OCI-LY3 (cell line): Measurements from ENCODE around the gene OBSL1.

Experiments
- H2AFZ ChIP-seq: fragments of 200-600, 300-600 bp; shearing (Covaris generic); 2 replicates; pipeline ENCODE4 v1.6.0; 2014; ENCODE audit warnings: antibody characterized with exemption, low read depth, low read length
- H3K27ac ChIP-seq: fragments of 200-600, 300-600 bp; sonication (generic); 2 replicates; pipeline ENCODE4 v1.5.1; 2014; ENCODE audit warnings: mild to moderate bottlenecking, low read length, moderate library complexity, mixed read lengths
- H3K27me3 ChIP-seq: fragments of 200-600, 300-600 bp; sonication (generic); 2 replicates; pipeline ENCODE4 v1.6.1; 2014; ENCODE audit warnings: low read depth, low read length, mixed read lengths
- H3K36me3 ChIP-seq: fragments of 200-600, 300-600 bp; sonication (generic); replicated peaks from 2 replicates; pipeline ENCODE3; 2014; ENCODE audit warnings: low read depth, low read length, mixed read lengths
- H3K4me1 ChIP-seq: fragments of 300-600, 200-600 bp; sonication (generic); 2 replicates; pipeline ENCODE4 v1.6.1; 2014; ENCODE audit warnings: low read length, mixed read lengths
- H3K4me2 ChIP-seq: fragments of 200-600, 300-600 bp; sonication (generic); 2 replicates; pipeline ENCODE4 v1.6.1; 2014; ENCODE audit warnings: low read length, mixed read lengths
- H3K4me3 ChIP-seq: fragments of 300-600, 200-600 bp; sonication (generic); 2 replicates; pipeline ENCODE4 v1.5.1; 2014; ENCODE audit warnings: antibody characterized with exemption, mild to moderate bottlenecking, low read length, moderate library complexity
- H3K79me2 ChIP-seq: fragments of 300-600, 200-600 bp; shearing (Covaris generic); 2 replicates; pipeline ENCODE4 v1.6.1; 2014; ENCODE audit warnings: mild to moderate bottlenecking, low read length, mixed read lengths
- H3K9ac ChIP-seq: fragments of 300-600, 200-600 bp; shearing (Covaris generic); 2 replicates; pipeline ENCODE4 v1.6.0; 2014; ENCODE audit warnings: mild to moderate bottlenecking, low read length, moderate library complexity
- H3K9me3 ChIP-seq: fragments of 200-600, 300-600 bp; shearing (Covaris generic); 2 replicates; pipeline ENCODE4 v1.6.1; 2014; ENCODE audit warnings: low read length, mixed read lengths; ENCODE audit not compliant: insufficient read depth
- H4K20me1 ChIP-seq: fragments of 200-600, 300-600 bp; sonication (generic); 2 replicates; pipeline ENCODE4 v1.6.1; 2016; ENCODE audit warnings: low read length, mixed read lengths; ENCODE audit not compliant: insufficient read depth
- EZH2phosphoT487 ChIP-seq: fragments of 200-600 bp; shearing (Covaris generic); IDR thresholded peaks from 2 replicates; pipeline ENCODE4 v1.6.1; 2018; ENCODE audit warnings: antibody characterized with exemption, mixed run types, low read depth
- TF ChIP-seq, protein P1 (sequence below): fragments of 200-600, 300-600 bp; sonication (generic); IDR thresholded peaks from 2 replicates; pipeline ENCODE4 v1.5.1; 2014; ENCODE audit warnings: antibody characterized with exemption, low read length, low read depth

The OBSL1 gene

DNA sequence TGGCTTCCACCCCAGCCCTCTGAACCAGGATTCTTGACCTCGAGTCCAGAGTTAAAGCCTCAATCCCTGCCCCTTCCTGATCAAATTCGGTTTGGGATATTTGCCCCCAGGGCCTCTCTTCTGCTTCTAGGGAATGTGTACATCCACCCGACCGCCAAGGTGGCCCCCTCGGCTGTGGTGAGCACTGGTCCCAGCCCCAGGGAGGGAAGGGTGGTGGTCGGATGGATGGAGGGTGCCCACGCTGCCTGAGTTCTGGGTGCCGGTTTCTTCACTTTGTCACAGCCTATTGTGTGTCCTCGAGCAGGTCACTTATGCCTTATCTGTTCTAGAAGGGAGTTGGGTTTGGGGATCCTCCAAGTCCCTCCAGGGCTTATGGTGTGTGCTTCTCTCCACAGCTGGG lies 65.8 kb downstream of the OBSL1 start:
- no peaks in the 10 kb centered on the region for H3K9me3 ChIP-seq
- H3K36me3 ChIP-seq: no peaks in the 10 kb centered on the region
- H3K79me2 ChIP-seq: no peaks in the 10 kb centered on the region
- no peaks in the 10 kb centered on the region for H3K27me3 ChIP-seq
- H2AFZ ChIP-seq: no peak overlapping the region
- H3K9ac ChIP-seq: no peak overlapping the region
- TF ChIP-seq, protein P1, sequence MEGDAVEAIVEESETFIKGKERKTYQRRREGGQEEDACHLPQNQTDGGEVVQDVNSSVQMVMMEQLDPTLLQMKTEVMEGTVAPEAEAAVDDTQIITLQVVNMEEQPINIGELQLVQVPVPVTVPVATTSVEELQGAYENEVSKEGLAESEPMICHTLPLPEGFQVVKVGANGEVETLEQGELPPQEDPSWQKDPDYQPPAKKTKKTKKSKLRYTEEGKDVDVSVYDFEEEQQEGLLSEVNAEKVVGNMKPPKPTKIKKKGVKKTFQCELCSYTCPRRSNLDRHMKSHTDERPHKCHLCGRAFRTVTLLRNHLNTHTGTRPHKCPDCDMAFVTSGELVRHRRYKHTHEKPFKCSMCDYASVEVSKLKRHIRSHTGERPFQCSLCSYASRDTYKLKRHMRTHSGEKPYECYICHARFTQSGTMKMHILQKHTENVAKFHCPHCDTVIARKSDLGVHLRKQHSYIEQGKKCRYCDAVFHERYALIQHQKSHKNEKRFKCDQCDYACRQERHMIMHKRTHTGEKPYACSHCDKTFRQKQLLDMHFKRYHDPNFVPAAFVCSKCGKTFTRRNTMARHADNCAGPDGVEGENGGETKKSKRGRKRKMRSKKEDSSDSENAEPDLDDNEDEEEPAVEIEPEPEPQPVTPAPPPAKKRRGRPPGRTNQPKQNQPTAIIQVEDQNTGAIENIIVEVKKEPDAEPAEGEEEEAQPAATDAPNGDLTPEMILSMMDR: no peak
- no peak for TF ChIP-seq EZH2phosphoT487
- H3K27ac ChIP-seq: no peak overlapping the region
- no peak overlapping the region for H3K4me3 ChIP-seq
- H3K4me1 ChIP-seq: 0 out of 2 replicates have a peak, but pooled peaks cover 5% of the 10 kb centered on the region
- H4K20me1 ChIP-seq: no peaks in the 10 kb centered on the region
- no peak overlapping the region for H3K4me2 ChIP-seq

DNA sequence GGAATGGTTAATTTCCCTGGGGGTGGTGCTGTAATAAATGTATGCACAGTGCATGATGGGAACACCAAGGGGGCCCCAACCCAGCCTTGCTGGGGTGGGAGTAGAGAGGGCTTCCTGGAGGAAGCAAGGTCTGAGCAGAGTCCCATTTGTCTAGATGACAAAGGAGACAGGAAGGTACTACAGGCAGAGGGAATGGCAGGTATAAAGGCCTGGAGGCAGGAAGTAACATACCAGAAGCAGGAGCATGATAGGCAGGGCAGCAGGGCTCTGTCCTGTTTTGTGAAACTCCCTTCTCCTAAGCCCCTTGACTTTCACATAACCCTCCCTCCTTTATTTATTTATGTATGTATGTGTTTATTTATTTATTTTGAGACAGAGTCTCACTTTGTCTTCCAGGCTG lies 68.7 kb downstream of the OBSL1 start:
- TF ChIP-seq, protein P1: no peak
- TF ChIP-seq EZH2phosphoT487: no peak
- no peaks in the 10 kb centered on the region for H3K27me3 ChIP-seq
- H3K4me1 ChIP-seq: peaks cover 7% of the 10 kb centered on the region
- H3K27ac ChIP-seq: no peak overlapping the region
- no peak overlapping the region for H3K4me2 ChIP-seq
- H3K9ac ChIP-seq: no peak overlapping the region
- H3K36me3 ChIP-seq: no peaks in the 10 kb centered on the region
- no peak overlapping the region for H2AFZ ChIP-seq
- no peak overlapping the region for H3K4me3 ChIP-seq
- H3K79me2 ChIP-seq: peaks cover 11% of the 10 kb centered on the region
- no peaks in the 10 kb centered on the region for H3K9me3 ChIP-seq
- no peaks in the 10 kb centered on the region for H4K20me1 ChIP-seq

DNA sequence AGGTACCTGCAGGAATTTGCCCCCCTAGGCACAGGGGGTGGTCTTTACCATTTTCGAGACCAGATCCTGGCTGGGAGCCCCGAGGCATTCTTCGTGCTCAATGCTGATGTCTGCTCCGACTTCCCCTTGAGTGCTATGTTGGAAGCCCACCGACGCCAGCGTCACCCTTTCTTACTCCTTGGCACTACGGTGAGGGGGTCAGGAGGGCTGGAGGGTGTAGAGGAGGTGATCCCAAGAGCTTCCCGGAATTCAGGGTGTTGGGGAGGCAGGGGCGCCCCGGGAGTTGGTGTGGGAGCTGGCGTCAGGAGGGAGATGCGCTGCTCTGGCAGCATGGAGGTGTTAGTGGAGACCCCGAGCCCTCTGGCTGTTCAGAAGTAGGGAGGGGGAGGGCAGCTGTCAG lies 69.5 kb downstream of the OBSL1 start:
- TF ChIP-seq, protein P1: no peak
- no peak for TF ChIP-seq EZH2phosphoT487
- H2AFZ ChIP-seq: no peak overlapping the region
- H3K4me1 ChIP-seq: peaks cover 7% of the 10 kb centered on the region
- H3K9ac ChIP-seq: no peak overlapping the region
- H3K27me3 ChIP-seq: no peaks in the 10 kb centered on the region
- H3K27ac ChIP-seq: no peak overlapping the region
- peaks cover 11% of the 10 kb centered on the region for H3K79me2 ChIP-seq
- H4K20me1 ChIP-seq: no peaks in the 10 kb centered on the region
- no peak overlapping the region for H3K4me3 ChIP-seq
- no peaks in the 10 kb centered on the region for H3K9me3 ChIP-seq
- no peak overlapping the region for H3K4me2 ChIP-seq
- no peaks in the 10 kb centered on the region for H3K36me3 ChIP-seq
